ENCODE results near the gene CNTRL. TPM values are rescaled to one million over a fixed set of nuclear protein-coding genes. Genes with fewer than 3 reads are reported as not detected.
"Not testable (repeated sequence)": the region's sequence is repeated elsewhere in the genome, so short reads cannot be mapped to it uniquely, and the experiment has no call there.

CNTRL gene
- total and polyA plus RNA-seq, 4 donors, result 1.6 to 8.7 (median 4.4) TPM

DNA sequence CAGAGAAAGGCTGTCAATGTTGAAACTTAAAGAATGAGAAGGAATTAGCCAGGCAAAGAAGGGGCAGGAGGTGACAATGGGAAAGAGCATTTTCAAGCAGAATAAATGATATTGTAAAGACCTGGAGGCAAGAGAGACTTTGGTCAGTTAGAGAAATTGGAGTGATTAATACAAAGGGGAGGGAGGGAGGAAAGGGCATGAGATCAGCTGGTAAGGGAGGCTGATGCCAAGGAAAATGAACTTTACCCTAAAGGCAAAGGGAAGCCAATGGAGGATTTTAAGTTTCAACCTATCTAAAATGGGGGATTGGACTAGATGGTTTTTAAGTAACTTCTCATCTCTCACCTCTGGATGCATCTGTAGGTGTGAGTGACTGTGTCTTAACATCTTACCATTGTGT, 48.0 kb upstream of the CNTRL start:
- Histone ChIP-seq H3K9me3 (ENCODE audit: control insufficient read depth in 4 of 4, low read length in 3 of 4) (no peaks in the 10 kb centered on the region), H3K4me3 (ENCODE audit: low read depth in 1 of 3, low read length in 3 of 3) (no peak overlapping the region), H3K4me1 (ENCODE audit: control insufficient read depth in 4 of 4, insufficient read depth in 4 of 4, low read length in 3 of 4) (peaks cover 7 to 40% (median 27%) of the 10 kb centered on the region in 4 donors), H3K36me3 (ENCODE audit: control insufficient read depth in 4 of 4, insufficient read depth in 3 of 4, low read depth in 1 of 4, low read length in 3 of 4) (peaks cover 2 to 66% (median 49%) of the 10 kb centered on the region in 4 donors), H3K27me3 (ENCODE audit: control insufficient read depth in 4 of 4, insufficient read depth in 4 of 4, low read length in 3 of 4) (no peaks in the 10 kb centered on the region), H3K9ac (ENCODE audit: low read depth in 1 of 2, low read length in 2 of 2) (no peak overlapping the region), H3K27ac (ENCODE audit: low read depth in 1 of 2, low read length in 2 of 2) (no peak overlapping the region)
- peak; percentile 57 to 69 for TF ChIP-seq RXRA (IDR thresholded peaks at IDR 0.05)
- peak in 1 of 2 donors; percentile 31 for TF ChIP-seq GABPA (IDR thresholded peaks at IDR 0.05 in 1 of 2, conservative IDR thresholded peaks at IDR 0.05 in 1 of 2)
- TF ChIP-seq SP1 (IDR thresholded peaks at IDR 0.05), result peak; percentile 77
- TF ChIP-seq, protein P1, sequence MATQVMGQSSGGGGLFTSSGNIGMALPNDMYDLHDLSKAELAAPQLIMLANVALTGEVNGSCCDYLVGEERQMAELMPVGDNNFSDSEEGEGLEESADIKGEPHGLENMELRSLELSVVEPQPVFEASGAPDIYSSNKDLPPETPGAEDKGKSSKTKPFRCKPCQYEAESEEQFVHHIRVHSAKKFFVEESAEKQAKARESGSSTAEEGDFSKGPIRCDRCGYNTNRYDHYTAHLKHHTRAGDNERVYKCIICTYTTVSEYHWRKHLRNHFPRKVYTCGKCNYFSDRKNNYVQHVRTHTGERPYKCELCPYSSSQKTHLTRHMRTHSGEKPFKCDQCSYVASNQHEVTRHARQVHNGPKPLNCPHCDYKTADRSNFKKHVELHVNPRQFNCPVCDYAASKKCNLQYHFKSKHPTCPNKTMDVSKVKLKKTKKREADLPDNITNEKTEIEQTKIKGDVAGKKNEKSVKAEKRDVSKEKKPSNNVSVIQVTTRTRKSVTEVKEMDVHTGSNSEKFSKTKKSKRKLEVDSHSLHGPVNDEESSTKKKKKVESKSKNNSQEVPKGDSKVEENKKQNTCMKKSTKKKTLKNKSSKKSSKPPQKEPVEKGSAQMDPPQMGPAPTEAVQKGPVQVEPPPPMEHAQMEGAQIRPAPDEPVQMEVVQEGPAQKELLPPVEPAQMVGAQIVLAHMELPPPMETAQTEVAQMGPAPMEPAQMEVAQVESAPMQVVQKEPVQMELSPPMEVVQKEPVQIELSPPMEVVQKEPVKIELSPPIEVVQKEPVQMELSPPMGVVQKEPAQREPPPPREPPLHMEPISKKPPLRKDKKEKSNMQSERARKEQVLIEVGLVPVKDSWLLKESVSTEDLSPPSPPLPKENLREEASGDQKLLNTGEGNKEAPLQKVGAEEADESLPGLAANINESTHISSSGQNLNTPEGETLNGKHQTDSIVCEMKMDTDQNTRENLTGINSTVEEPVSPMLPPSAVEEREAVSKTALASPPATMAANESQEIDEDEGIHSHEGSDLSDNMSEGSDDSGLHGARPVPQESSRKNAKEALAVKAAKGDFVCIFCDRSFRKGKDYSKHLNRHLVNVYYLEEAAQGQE (IDR thresholded peaks at IDR 0.05), result peak; percentile 52
- TF ChIP-seq, protein P2, sequence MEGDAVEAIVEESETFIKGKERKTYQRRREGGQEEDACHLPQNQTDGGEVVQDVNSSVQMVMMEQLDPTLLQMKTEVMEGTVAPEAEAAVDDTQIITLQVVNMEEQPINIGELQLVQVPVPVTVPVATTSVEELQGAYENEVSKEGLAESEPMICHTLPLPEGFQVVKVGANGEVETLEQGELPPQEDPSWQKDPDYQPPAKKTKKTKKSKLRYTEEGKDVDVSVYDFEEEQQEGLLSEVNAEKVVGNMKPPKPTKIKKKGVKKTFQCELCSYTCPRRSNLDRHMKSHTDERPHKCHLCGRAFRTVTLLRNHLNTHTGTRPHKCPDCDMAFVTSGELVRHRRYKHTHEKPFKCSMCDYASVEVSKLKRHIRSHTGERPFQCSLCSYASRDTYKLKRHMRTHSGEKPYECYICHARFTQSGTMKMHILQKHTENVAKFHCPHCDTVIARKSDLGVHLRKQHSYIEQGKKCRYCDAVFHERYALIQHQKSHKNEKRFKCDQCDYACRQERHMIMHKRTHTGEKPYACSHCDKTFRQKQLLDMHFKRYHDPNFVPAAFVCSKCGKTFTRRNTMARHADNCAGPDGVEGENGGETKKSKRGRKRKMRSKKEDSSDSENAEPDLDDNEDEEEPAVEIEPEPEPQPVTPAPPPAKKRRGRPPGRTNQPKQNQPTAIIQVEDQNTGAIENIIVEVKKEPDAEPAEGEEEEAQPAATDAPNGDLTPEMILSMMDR (IDR thresholded peaks at IDR 0.05; ENCODE audit: low read depth, low read length, missing input control), result no peak
- TF ChIP-seq HNF4A (conservative IDR thresholded peaks at IDR 0.05), result peak; percentile 95 to 96
- TF ChIP-seq, protein P3, sequence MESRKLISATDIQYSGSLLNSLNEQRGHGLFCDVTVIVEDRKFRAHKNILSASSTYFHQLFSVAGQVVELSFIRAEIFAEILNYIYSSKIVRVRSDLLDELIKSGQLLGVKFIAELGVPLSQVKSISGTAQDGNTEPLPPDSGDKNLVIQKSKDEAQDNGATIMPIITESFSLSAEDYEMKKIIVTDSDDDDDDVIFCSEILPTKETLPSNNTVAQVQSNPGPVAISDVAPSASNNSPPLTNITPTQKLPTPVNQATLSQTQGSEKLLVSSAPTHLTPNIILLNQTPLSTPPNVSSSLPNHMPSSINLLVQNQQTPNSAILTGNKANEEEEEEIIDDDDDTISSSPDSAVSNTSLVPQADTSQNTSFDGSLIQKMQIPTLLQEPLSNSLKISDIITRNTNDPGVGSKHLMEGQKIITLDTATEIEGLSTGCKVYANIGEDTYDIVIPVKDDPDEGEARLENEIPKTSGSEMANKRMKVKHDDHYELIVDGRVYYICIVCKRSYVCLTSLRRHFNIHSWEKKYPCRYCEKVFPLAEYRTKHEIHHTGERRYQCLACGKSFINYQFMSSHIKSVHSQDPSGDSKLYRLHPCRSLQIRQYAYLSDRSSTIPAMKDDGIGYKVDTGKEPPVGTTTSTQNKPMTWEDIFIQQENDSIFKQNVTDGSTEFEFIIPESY (IDR thresholded peaks at IDR 0.05), result peak; percentile 70
- peak; percentile 90 for TF ChIP-seq YY1 (IDR thresholded peaks at IDR 0.05)
- TF ChIP-seq HNF4G (IDR thresholded peaks at IDR 0.05), result peak; percentile 80
- TF ChIP-seq FOXA2 (IDR thresholded peaks at IDR 0.05), result no peak
- TF ChIP-seq NR2F2 (IDR thresholded peaks at IDR 0.05), result no peak
- TF ChIP-seq, protein P4, sequence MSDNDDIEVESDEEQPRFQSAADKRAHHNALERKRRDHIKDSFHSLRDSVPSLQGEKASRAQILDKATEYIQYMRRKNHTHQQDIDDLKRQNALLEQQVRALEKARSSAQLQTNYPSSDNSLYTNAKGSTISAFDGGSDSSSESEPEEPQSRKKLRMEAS (IDR thresholded peaks at IDR 0.05), result peak; percentile 58
- peak in 1 of 2 donors; percentile 19 for TF ChIP-seq EGR1 (IDR thresholded peaks at IDR 0.05; ENCODE audit: low read depth in 2 of 2)
- TF ChIP-seq FOXA1 (IDR thresholded peaks at IDR 0.05), result peak; percentile 56
- peak; percentile 17 to 44 for TF ChIP-seq RAD21 (IDR thresholded peaks at IDR 0.05)
- TF ChIP-seq, protein P5, sequence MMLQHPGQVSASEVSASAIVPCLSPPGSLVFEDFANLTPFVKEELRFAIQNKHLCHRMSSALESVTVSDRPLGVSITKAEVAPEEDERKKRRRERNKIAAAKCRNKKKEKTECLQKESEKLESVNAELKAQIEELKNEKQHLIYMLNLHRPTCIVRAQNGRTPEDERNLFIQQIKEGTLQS (IDR thresholded peaks at IDR 0.05), result no peak
- peak; percentile 20 to 60 for TF ChIP-seq JUND (IDR thresholded peaks at IDR 0.05)
- no peak for DNase-seq (ENCODE audit: low spot score)

DNA sequence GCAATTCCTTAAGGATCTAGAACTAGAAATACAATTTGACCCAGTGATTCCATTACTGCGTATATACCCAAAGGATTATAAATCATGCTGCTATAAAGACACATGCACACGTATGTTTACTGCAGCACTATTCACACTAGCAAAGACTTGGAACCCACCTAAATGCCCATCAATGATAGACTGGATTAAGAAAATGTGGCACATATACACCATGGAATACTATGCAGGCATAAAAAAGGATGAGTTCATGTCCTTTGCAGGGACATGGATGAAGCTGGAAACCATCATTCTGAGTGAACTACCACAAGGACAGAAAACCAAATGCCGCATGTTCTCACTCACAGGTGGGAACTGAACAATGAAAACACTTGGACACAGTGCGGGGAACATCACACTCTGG, 46.5 kb upstream of the CNTRL start:
- not testable (repeated sequence) for DNase-seq (ENCODE audit: low spot score); H3K9me3 ChIP-seq (ENCODE audit: control insufficient read depth in 4 of 4, low read length in 3 of 4); H3K4me3 ChIP-seq (ENCODE audit: low read depth in 1 of 3, low read length in 3 of 3); H3K27ac ChIP-seq (ENCODE audit: low read depth in 1 of 2, low read length in 2 of 2); H3K27me3 ChIP-seq (ENCODE audit: control insufficient read depth in 4 of 4, insufficient read depth in 4 of 4, low read length in 3 of 4); H3K9ac ChIP-seq (ENCODE audit: low read depth in 1 of 2, low read length in 2 of 2)
- 74% methylated on average over 4 of the region's 4 CpGs for WGBS
- Histone ChIP-seq H3K4me1 (ENCODE audit: control insufficient read depth in 4 of 4, insufficient read depth in 4 of 4, low read length in 3 of 4) (peaks cover 7 to 36% (median 25%) of the 10 kb centered on the region in 4 donors), H3K36me3 (ENCODE audit: control insufficient read depth in 4 of 4, insufficient read depth in 3 of 4, low read depth in 1 of 4, low read length in 3 of 4) (peaks cover 2 to 63% (median 53%) of the 10 kb centered on the region in 4 donors)

Data from liver (tissue), 9 donors.